DOHH2 (cell line): ENCODE results near the gene SESTD1.

Source experiments
- EZH2phosphoT487 ChIP-seq: fragments of 200-600 bp; sonication (generic); IDR thresholded peaks from 2 replicates; pipeline ENCODE4 v1.6.1; 2017; ENCODE audit warnings: borderline replicate concordance, mild to moderate bottlenecking, antibody characterized with exemption, low read length, moderate library complexity, mixed read lengths
- TF ChIP-seq, protein P1 (sequence below): fragments of 200-600 bp; sonication (generic); IDR thresholded peaks from one replicate; pipeline ENCODE4 v1.5.1; 2014; ENCODE audit warnings: antibody characterized with exemption, mild to moderate bottlenecking, low read depth, low read length; ENCODE audit not compliant: poor library complexity, severe bottlenecking

DNA sequence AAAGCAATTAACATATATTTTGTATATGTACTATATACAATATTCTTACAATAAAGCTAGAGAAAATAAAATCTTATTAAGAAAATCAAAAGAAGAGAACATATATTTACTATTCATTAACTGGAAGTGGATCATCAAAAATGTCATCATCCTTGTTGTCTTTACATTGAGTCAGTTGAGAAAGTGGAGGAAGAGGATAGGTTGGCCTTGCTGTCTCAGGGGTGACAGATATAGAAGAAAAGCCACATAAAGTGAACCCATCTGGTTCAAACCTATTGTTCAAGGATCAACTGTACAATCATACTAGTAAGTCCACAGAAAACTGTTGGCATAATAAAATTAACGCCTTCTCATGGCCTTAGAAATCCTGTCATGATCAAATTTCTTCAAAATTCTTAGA lies 26.6 kb downstream of the SESTD1 start:
- TF ChIP-seq, protein P1, sequence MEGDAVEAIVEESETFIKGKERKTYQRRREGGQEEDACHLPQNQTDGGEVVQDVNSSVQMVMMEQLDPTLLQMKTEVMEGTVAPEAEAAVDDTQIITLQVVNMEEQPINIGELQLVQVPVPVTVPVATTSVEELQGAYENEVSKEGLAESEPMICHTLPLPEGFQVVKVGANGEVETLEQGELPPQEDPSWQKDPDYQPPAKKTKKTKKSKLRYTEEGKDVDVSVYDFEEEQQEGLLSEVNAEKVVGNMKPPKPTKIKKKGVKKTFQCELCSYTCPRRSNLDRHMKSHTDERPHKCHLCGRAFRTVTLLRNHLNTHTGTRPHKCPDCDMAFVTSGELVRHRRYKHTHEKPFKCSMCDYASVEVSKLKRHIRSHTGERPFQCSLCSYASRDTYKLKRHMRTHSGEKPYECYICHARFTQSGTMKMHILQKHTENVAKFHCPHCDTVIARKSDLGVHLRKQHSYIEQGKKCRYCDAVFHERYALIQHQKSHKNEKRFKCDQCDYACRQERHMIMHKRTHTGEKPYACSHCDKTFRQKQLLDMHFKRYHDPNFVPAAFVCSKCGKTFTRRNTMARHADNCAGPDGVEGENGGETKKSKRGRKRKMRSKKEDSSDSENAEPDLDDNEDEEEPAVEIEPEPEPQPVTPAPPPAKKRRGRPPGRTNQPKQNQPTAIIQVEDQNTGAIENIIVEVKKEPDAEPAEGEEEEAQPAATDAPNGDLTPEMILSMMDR = no peak
- TF ChIP-seq EZH2phosphoT487 = no peak
